HepG2 (cell line): ENCODE data around the gene SKA2. TPM values are rescaled to one million over a fixed set of nuclear protein-coding genes. Genes with fewer than 3 reads are reported as not detected.

Experiments used
- ATAC-seq: fragments of 200-7000 bp; cut with Tn5 transposase; 3 replicates; pipeline ENCODE4 v1.9.1; 2020; ENCODE audit warnings: mild to moderate bottlenecking, moderate library complexity
- BruUV-seq: library from RNA; stranded (reverse); fragments of 400-500 nt; replicated peaks from 2 replicates; lab custom pipeline; 2021; lab: Mats Ljungman, UMichigan
- CTCF ChIA-PET: fragments of 300-600 bp; formaldehyde crosslinking; extraction: SDS; loops from one replicate; lab custom pipeline; 2021; ENCODE audit warnings: low total read pairs, inconsistent platforms, low intra/inter-chr PET ratio; lab: Yijun Ruan, JAX
- POLR2A ChIA-PET: fragments of 350-600 bp; sonication (Branson Sonifier 250); formaldehyde crosslinking; loops from one replicate; lab custom pipeline; 2020; ENCODE audit warnings: antibody characterized with exemption, inconsistent platforms; lab: Yijun Ruan, JAX
- DNase-seq: peaks from one replicate; pipeline ENCODE4 v3.0.0-alpha.2; 2015; ENCODE audit warnings: low spot score
- FAIRE-seq: peaks from 3 replicates; lab custom pipeline; 2011; peaks lifted over from hg19 to GRCh38; lab: Jason Lieb, UNC
- H2AFZ ChIP-seq: one replicate; pipeline ENCODE4 v1.6.1; 2011; ENCODE audit warnings: low read length, inconsistent platforms
- H3K27ac ChIP-seq: fragments of 300-600 bp; 3 replicates; pipeline ENCODE4 v1.8.0; 2011; ENCODE audit warnings: mixed run types, mild to moderate bottlenecking, mixed read lengths, low read length, inconsistent platforms; ENCODE audit not compliant: insufficient read depth; ENCODE audit errors: extremely low read length
- H3K27me3 ChIP-seq, 2 experiments: fragments of 200-600 bp in 1 of 2; 2 replicates in 1 of 2; 3 replicates in 1 of 2; pipeline versions ENCODE4 v1.6.0 to v1.8.0; 2011; ENCODE audit warnings: low read length in 2 of 2, mild to moderate bottlenecking in 2 of 2, moderate library complexity in 2 of 2, inconsistent platforms in 1 of 2; ENCODE audit not compliant: insufficient read depth in 2 of 2, control insufficient read depth in 1 of 2
- H3K36me3 ChIP-seq, 2 experiments: fragments of 200-600 bp in 1 of 2; replicated peaks in 1 of 2; 2 replicates in 1 of 2; 3 replicates in 1 of 2; pipeline versions ENCODE4 v1.5.1 to v1.8.0; 2011; ENCODE audit warnings: low read length in 2 of 2, inconsistent platforms in 1 of 2; ENCODE audit not compliant: insufficient read depth in 2 of 2, control insufficient read depth in 1 of 2
- H3K4me1 ChIP-seq: 2 replicates; pipeline ENCODE4 v1.5.1; 2012; ENCODE audit warnings: low read length, inconsistent platforms; ENCODE audit not compliant: insufficient read depth
- H3K4me2 ChIP-seq: 2 replicates; pipeline ENCODE4 v1.6.0; 2011; ENCODE audit warnings: low read depth, low read length, inconsistent platforms
- H3K4me3 ChIP-seq, 3 experiments: fragments of 200-600 bp in 1 of 3; sonication (generic), shearing (Covaris generic) in 1 of 3; replicated peaks in 1 of 3; 2 replicates each; pipeline ENCODE4 v1.5.1; 2011 to 2016; ENCODE audit warnings: low read length in 3 of 3, inconsistent platforms in 2 of 3, low read depth in 2 of 3, mild to moderate bottlenecking in 2 of 3, control low read depth in 1 of 3, mixed read lengths in 1 of 3; ENCODE audit not compliant: insufficient read depth in 1 of 3
- H3K79me2 ChIP-seq: one replicate; pipeline ENCODE4 v1.6.1; 2011; ENCODE audit warnings: low read length, inconsistent platforms; ENCODE audit not compliant: insufficient read depth
- H3K9ac ChIP-seq: 2 replicates; pipeline ENCODE4 v1.6.0; 2011; ENCODE audit warnings: mild to moderate bottlenecking, low read depth, low read length, inconsistent platforms; ENCODE audit not compliant: insufficient read depth
- H3K9me3 ChIP-seq: 2 replicates; pipeline ENCODE4 v1.5.1; 2012; ENCODE audit warnings: mild to moderate bottlenecking, low read length
- H4K20me1 ChIP-seq: 2 replicates; pipeline ENCODE4 v1.6.0; 2011; ENCODE audit warnings: inconsistent platforms, mild to moderate bottlenecking, low read length, moderate library complexity; ENCODE audit not compliant: insufficient read depth
- AKNA ChIP-seq: sonication (generic); formaldehyde crosslinking; IDR thresholded peaks from 2 replicates; pipeline ENCODE4 v1.4.0; 2020; ENCODE audit warnings: missing genetic modification reagents, borderline replicate concordance
- DR1 ChIP-seq: sonication (generic); formaldehyde crosslinking; IDR thresholded peaks from 2 replicates; pipeline ENCODE4 v1.8.0; 2021; ENCODE audit warnings: mild to moderate bottlenecking, missing genetic modification reagents, inconsistent platforms
- IRF2 ChIP-seq: IDR thresholded peaks from 2 replicates; pipeline ENCODE4 v1.6.1; 2018; ENCODE audit warnings: missing genetic modification reagents, missing compliant biosample characterization
- IRX3 ChIP-seq: sonication (generic); formaldehyde crosslinking; IDR thresholded peaks from 2 replicates; pipeline ENCODE4 v1.8.1; 2023; ENCODE audit warnings: mild to moderate bottlenecking, low read depth, missing genetic modification reagents, borderline replicate concordance
- KAT2B ChIP-seq: fragments of 150-350 bp; IDR thresholded peaks from 2 replicates; pipeline ENCODE4 v1.6.1; 2014; ENCODE audit warnings: low read depth, low read length, borderline replicate concordance
- PATZ1 ChIP-seq: sonication (generic); formaldehyde crosslinking; IDR thresholded peaks from 2 replicates; pipeline ENCODE4 v1.4.0; 2020; ENCODE audit warnings: missing genetic modification reagents
- YEATS2 ChIP-seq: sonication (generic); formaldehyde crosslinking; IDR thresholded peaks from 2 replicates; pipeline ENCODE4 v1.4.0; 2020; ENCODE audit warnings: missing genetic modification reagents, borderline replicate concordance
- ZFP90 ChIP-seq: sonication (generic); formaldehyde crosslinking; IDR thresholded peaks from 2 replicates; pipeline ENCODE4 v1.8.0; 2022; ENCODE audit warnings: missing genetic modification reagents, mild to moderate bottlenecking, inconsistent platforms, borderline replicate concordance
- ZNF207 ChIP-seq: fragments of 450-650 bp; IDR thresholded peaks from 2 replicates; pipeline ENCODE4 v1.6.1; 2016; ENCODE audit warnings: antibody characterized with exemption, borderline replicate concordance
- ZNF740 ChIP-seq: sonication (generic); formaldehyde crosslinking; IDR thresholded peaks from 2 replicates; pipeline ENCODE4 v1.4.0; 2020; ENCODE audit warnings: missing genetic modification reagents
- ZNF776 ChIP-seq: sonication (generic); formaldehyde crosslinking; IDR thresholded peaks from 2 replicates; pipeline ENCODE4 v1.4.0; 2020; ENCODE audit warnings: mild to moderate bottlenecking, missing genetic modification reagents
- in situ Hi-C: cut with HindIII; loops from 2 replicates; pipeline ENCODE4 v1.10.0; 2017; ENCODE audit warnings: low pct_unique_long_range_greater_than_20kb; ENCODE audit not compliant: extremely low pct_ligation_motif_present
- intact Hi-C: fragments of 100-400 bp; cut with micrococcal nuclease; formaldehyde crosslinking; loops from one replicate; pipeline ENCODE4 v1.10.0; 2022; ENCODE audit not compliant: unreplicated experiment
- polyA plus RNA-seq, 8 experiments: library from polyadenylated mRNA; depleted of rRNA in 3 of 8; stranded (reverse) in 7 of 8; unstranded in 1 of 8; fragments of >200 nt; fragmentation: Illumina TruSeq in 4 of 8; extraction: Trizol in 4 of 8; gene quantifications; 2 replicates each; pipeline versions ENCODE4 v1.2.1 to v1.2.3, GENCODE V29; 2011 to 2016; ENCODE audit warnings: low read depth in 4 of 8, missing spikeins in 1 of 8, mixed read lengths in 1 of 8; ENCODE audit not compliant: insufficient read depth in 1 of 8
- total RNA-seq, 5 experiments: library from RNA; depleted of rRNA; stranded (reverse); fragments of >200 nt; fragmentation: Illumina TruSeq; extraction: Trizol; gene quantifications; 2 replicates each; pipeline ENCODE4 v1.2.3, GENCODE V29; 2016; ENCODE audit warnings: low read depth in 1 of 5

The SKA2 gene
- total and polyA plus RNA-seq, 2 of the 13 experiments (the other 11 are each of a cell fraction or from before 2014, with no cell fraction given), result 18.6 to 91.8 TPM

GRCh38 chr17:59097876-59098275 lies 57.1 kb downstream of the SKA2 start:
- no peak overlapping the region for H2AFZ ChIP-seq
- DNase-seq (no peak), ATAC-seq (no peak), FAIRE-seq (no peak)
- no peak overlapping the region for H3K27ac ChIP-seq
- peaks cover 11% of the 10 kb centered on the region for H3K79me2 ChIP-seq
- TF ChIP-seq AKNA (CRISPR knock-in tag) (no peak), ZNF740 (CRISPR knock-in tag) (no peak), IRX3 (CRISPR knock-in tag) (no peak), PATZ1 (CRISPR knock-in tag) (no peak), ZNF776 (CRISPR knock-in tag) (no peak), ZNF207 (no peak), KAT2B (no peak), DR1 (CRISPR knock-in tag) (no peak), ZFP90 (CRISPR knock-in tag) (no peak), IRF2 (no peak), YEATS2 (CRISPR knock-in tag) (no peak)
- no peak overlapping the region for H3K4me2 ChIP-seq
- H4K20me1 ChIP-seq, result no peaks in the 10 kb centered on the region
- H3K9ac ChIP-seq, result no peak overlapping the region
- no TSS peak for BruUV-seq
- peaks cover 13% of the 10 kb centered on the region for H3K4me1 ChIP-seq
- ChIA-PET CTCF (no interaction called here), POLR2A (no interaction called here)
- H3K4me3 ChIP-seq, result no peak overlapping the region
- in situ Hi-C loops (no loop called here), intact Hi-C loops (no loop called here)
- no peaks in the 10 kb centered on the region for H3K9me3 ChIP-seq
- no peaks in the 10 kb centered on the region for H3K27me3 ChIP-seq
- H3K36me3 ChIP-seq, result peaks cover 0 to 18% of the 10 kb centered on the region in 2 experiments; a peak in 2 of 5 replicates
